Activated T-helper 17 cell treated with anti-CD3 and anti-CD28 coated beads, Interleukin-2, amount 50 U/mL, for 72 hours (primary cell): ENCODE measurements around the gene ARHGAP4. TPM values are rescaled to one million over a fixed set of nuclear protein-coding genes. Genes with fewer than 3 reads are reported as not detected.

Experiments
- ATAC-seq: fragments of 150-1000 bp; cut with Tn5 transposase; replicated peaks from 2 replicates; pipeline ENCODE4 v1.10.0; 2021; ENCODE audit warnings: mild to moderate bottlenecking, moderate library complexity
- H3K27ac Mint-ChIP-seq: one replicate; pipeline ENCODE4 v1.8.0; 2022; ENCODE audit warnings: mixed read lengths
- H3K27me3 Mint-ChIP-seq: one replicate; pipeline ENCODE4 v1.8.0; 2022; ENCODE audit warnings: mixed read lengths
- H3K36me3 Mint-ChIP-seq: one replicate; pipeline ENCODE4 v1.8.0; 2022; ENCODE audit warnings: low read depth, mild to moderate bottlenecking, mixed read lengths
- H3K4me1 Mint-ChIP-seq: one replicate; pipeline ENCODE4 v1.8.0; 2022; ENCODE audit warnings: mixed read lengths
- H3K4me3 Mint-ChIP-seq: one replicate; pipeline ENCODE4 v1.8.0; 2022; ENCODE audit warnings: mild to moderate bottlenecking, mixed read lengths
- H3K9me3 Mint-ChIP-seq: one replicate; pipeline ENCODE4 v1.8.0; 2022; ENCODE audit warnings: mixed read lengths
- total RNA-seq, 2 donors: library from RNA; stranded (reverse); gene quantifications; one replicate each; pipeline ENCODE4 v1.2.3, GENCODE V29; 2022

Gene ARHGAP4
- total RNA-seq, 2 donors from 2014 or later = 105 to 147 TPM

DNA sequence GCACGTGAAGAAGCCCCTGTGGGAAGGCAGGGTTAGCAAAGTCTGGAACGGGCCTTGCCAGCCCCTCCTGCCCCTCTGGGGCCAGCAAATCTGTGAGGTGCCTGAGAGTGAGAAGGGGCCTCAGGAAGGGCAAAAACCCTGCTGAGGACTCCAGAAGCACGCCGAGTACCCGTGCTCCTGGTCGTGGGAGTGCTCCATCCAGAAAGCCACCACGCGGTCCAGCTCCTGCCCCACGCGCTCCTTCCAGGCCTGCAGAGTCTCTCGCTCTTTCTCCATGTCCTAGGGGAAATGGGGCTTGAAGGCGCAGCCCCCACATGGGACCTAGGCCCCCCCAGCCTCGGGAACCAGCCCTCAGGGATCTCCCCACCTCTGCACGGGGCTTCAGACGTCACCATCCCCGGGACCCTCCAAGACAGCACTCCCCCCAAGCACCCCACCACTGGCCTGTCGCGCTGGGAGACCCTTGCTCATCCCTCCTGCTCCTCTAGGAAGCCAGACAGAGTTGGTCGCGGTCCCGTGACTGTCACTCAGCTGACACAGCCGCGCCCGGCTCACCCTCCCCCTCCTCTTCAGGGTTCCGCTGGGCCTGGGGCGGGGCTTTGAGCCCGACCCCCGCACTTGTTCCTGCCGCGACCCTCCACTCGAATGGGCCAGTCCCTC, 18.2 kb upstream of the ARHGAP4 start, which contains the start of gene RENBP:
RENBP (minus strand) TSS at position 504 of the 660 bp plus-strand sequence; CDS start at position 471, 33 bp downstream.
- Mint-ChIP-seq H3K4me1 (peaks cover 6% of the 10 kb centered on the region), H3K36me3 (peaks cover 20% of the 10 kb centered on the region), H3K9me3 (no peaks in the 10 kb centered on the region), H3K27ac (peak within 1 kb of the TSS; percentile 59), H3K4me3 (peak within 1 kb of the TSS; percentile 70), H3K27me3 (no peaks in the 10 kb centered on the region)
- ATAC-seq = peak; percentile 28

DNA sequence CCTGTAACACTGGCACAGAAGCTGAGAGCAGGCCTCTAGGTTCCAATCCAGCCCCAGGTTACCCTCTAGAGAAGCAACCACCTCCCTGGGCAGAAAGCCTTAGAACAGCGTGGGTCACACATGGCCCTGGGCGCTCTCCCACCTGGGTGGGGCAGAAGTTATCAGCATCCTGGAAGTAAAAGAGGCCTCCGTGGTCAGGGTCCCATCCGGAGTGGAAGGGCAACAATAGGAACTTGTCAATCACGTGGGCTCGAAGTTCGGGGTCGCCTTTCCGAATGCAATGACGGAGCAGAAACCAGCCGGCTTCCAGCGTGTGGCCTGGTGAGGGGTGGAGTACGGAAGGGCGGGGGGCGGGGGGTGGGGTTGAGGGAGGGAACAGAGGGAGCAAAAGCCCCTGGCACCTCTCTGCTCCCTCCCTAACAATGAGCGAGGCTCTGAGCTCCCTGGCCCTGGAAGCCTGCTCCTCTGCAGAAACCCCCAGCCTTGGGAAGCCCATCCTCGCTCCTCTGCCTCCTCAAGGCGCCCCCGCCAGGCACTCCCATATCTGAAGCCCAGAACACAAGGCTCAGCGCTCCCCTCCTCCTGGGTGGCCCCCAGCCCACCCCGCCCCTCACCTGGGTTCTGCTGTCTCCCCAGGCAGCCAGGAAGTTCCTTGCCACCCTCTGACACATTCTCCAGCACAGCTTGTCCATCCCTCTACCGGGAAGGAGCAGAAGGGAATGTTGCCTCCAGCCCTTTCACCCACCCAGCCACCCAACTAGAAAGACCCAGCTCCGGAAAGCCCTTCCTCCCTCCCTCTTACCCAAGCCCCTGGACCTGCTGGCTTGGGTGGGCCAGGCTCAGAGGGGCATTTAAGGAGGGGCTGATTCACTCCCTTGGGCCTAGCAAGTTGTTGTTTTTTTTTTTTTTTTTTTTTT, 15.5 kb upstream of the ARHGAP4 start:
- Mint-ChIP-seq H3K27me3 (no peaks in the 10 kb centered on the region), H3K27ac (no peak overlapping the region), H3K36me3 (no peaks in the 10 kb centered on the region), H3K9me3 (no peaks in the 10 kb centered on the region), H3K4me1 (no peaks in the 10 kb centered on the region), H3K4me3 (no peak overlapping the region)
- no peak for ATAC-seq

DNA sequence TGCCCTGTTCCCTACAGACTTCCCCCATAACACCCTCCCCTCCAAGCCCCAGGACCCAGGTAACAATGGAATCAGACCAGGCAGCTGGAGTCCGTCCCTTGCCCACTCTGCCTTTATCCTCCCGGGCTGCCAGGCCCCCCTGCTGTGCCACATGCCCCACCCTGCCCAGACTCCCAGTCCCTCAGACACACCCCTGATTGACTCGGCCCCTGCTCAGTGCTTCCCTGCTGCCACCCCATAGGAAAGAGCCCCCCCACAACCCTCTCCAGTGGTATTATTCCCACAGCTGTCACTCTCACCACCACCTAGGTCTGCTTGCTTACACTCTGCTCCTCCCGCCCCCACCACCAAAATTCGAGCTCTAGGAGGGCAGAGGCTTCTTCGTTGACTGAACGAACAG, 13.5 kb upstream of the ARHGAP4 start:
- Mint-ChIP-seq H3K9me3 (no peaks in the 10 kb centered on the region), H3K27me3 (no peaks in the 10 kb centered on the region), H3K36me3 (no peaks in the 10 kb centered on the region), H3K27ac (no peak overlapping the region), H3K4me1 (no peaks in the 10 kb centered on the region), H3K4me3 (no peak overlapping the region)
- no peak for ATAC-seq

DNA sequence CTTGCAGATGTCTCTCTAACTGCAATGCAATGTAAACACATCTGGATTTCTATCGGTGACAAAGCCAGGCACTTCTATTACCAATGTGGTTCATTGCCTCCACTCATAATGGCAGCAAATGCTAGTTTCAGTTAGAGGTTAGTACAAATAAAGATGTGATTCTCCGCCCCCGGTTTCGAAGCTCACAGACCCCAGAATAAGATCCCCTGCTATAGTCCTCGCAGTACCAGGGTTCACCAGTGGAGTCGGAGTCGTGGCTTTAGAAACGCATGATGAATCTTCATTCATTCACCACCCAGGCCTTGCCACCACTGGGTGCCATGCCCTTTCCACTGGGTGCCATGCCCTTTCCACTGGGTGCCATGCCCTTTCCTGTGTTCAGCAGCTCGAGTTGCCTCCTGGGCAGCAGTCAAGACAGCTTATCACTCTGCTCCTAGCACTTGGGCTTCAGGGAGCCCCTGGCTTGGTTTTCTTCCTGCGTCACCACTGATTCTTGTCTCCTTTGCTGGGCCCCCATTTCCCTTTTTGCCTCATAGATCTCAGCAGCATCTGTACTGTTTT, 12.2 kb upstream of the ARHGAP4 start:
- ATAC-seq = no peak
- Mint-ChIP-seq H3K4me3 (no peak overlapping the region), H3K4me1 (no peaks in the 10 kb centered on the region), H3K36me3 (peaks cover 9% of the 10 kb centered on the region), H3K27ac (no peak overlapping the region), H3K27me3 (no peaks in the 10 kb centered on the region), H3K9me3 (no peaks in the 10 kb centered on the region)

DNA sequence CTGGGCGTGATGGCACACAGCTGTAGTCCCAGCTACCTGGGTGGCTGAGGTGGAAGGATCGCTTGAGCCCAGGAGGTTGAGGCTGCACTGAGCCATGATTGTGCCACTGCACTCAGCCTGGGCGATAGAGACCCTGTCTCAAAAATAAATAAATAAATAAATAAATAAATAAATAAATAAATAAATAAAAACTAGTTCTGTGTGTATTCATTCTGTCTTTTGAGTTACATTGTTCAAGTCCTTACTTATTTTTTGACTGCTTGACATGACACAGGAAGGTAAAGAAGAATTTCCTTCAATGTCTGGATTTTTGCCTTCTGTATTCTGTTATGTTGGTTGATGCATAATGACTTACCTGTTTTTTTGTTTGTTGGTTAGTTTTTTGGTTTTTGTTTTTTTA, 11.0 kb upstream of the ARHGAP4 start:
- H3K36me3 Mint-ChIP-seq = peaks cover 21% of the 10 kb centered on the region
- no peak for ATAC-seq
- no peaks in the 10 kb centered on the region for H3K9me3 Mint-ChIP-seq
- peak overlapping the region; percentile 66 for H3K27ac Mint-ChIP-seq
- no peaks in the 10 kb centered on the region for H3K4me1 Mint-ChIP-seq
- H3K4me3 Mint-ChIP-seq = peak overlapping the region; percentile 43
- H3K27me3 Mint-ChIP-seq = no peaks in the 10 kb centered on the region

DNA sequence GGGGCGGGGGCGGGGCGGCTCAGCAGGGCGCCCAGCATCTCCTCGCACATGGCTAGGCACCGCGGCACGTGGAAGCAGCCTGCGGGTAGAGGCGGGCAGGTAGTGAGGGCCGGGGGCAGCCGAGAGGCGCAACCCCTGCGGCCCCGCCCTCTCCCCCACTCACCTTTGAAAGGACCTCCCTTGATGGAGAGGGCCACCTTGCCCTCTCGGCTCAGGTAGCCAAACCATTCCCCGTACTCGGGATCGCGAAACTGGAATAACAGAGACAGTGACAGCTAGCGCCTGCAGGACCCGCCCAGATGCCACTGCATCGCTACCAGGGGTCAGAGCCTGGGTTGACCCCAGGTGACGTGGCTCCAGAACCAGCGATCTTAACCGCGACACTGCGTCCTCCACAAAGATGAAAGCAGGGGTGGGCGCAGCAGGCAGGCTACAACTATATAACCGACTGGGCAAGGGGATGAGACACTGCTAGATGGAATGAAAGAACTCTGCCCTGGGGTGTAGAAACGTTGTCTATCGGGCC, 9.3 kb upstream of the ARHGAP4 start:
- ATAC-seq = peak; percentile 43
- H3K27ac Mint-ChIP-seq = no peak overlapping the region
- no peaks in the 10 kb centered on the region for H3K27me3 Mint-ChIP-seq
- H3K4me1 Mint-ChIP-seq = peaks cover 6% of the 10 kb centered on the region
- peak overlapping the region; percentile 52 for H3K4me3 Mint-ChIP-seq
- H3K36me3 Mint-ChIP-seq = peaks cover 37% of the 10 kb centered on the region
- no peaks in the 10 kb centered on the region for H3K9me3 Mint-ChIP-seq

DNA sequence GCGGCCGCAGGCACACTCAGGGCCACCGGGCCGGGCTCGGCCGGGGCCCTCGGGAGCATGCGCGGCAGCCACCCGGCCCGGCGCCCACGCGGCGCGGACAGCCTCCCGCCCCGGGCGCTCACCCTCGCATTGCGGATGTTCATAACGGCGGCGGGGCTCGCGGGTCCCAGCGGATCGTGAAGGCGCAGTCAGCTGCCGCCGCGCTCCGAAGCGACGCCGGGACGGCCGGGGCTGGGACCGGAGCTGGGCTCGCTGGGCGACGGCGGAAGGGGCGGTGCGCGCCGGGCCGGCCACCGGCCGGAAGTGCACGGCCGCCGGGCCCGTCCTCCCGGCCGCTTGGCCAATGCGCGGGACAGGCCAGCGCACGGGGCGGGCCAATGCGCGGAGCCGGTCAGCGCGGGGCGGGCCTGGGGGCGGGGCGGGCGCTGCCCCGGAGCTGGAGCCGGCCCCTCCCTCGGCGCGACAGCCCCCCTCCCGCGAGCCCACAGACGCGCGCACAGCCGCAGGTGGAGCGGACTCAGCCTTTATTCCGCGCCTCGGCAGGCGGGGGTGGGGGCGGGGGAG, 8.8 kb upstream of the ARHGAP4 start, which contains the start of gene NAA10:
NAA10 (minus strand) TSS at position 276 of the 564 bp plus-strand sequence; CDS start at position 143, 133 bp downstream.
- Mint-ChIP-seq H3K4me3 (peak within 1 kb of the TSS; percentile 79), H3K36me3 (peaks cover 37% of the 10 kb centered on the region), H3K9me3 (no peaks in the 10 kb centered on the region), H3K27ac (peak within 1 kb of the TSS; percentile 41), H3K4me1 (peaks cover 6% of the 10 kb centered on the region), H3K27me3 (no peaks in the 10 kb centered on the region)
- peak; percentile 98 for ATAC-seq

DNA sequence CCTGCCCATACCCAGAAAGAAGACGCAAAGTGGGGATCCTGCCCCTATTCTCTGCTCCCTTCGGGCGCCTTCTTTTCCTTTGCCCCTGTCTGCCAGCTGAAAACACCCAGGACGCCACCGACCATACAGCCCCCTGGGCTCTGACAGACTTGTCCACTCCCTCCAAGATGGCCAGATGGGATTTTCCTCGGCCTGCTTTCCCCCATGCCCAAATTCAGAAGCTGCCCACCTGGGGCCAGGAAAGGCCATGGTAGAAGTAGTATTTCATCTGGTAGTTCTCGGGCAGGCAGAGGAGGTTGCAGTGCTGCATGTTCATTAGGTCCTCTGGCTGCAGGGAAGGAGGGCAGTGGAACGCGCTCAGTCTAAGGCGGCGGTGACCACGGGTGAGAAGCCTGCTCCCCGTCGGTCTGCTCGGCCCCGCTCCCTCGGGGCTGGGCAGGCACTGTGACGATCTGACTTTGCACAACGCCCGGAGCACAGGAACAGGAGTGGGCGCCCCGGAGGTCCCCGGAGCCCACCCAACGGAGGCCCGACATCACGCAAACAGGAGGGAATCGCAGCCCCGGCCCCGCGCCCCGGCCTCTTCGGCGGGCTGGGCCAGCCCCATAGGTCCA, 8.2 kb upstream of the ARHGAP4 start:
- Mint-ChIP-seq H3K4me1 (peaks cover 6% of the 10 kb centered on the region), H3K27ac (peak overlapping the region; percentile 41), H3K9me3 (no peaks in the 10 kb centered on the region), H3K36me3 (peaks cover 38% of the 10 kb centered on the region), H3K27me3 (no peaks in the 10 kb centered on the region), H3K4me3 (peak overlapping the region; percentile 79)
- no peak for ATAC-seq

DNA sequence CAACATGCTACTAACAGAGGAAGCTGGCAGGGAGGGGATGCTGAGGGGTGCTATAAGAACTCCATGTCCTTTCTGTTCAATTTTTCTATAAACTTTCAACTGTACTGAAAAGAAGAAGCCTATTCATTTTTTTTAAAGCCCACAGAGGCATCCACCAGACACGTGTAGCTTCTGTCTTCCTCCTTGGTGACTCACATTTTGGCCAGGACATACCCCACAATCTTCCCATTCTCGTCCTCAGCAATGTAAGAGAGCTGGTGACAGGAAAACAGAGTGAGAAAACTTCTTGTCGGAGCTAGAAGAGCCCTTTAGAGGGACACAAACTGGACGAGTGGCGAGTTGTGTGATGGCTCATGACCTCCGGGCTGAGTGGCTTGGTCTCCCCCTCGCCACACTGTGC, 7.7 kb upstream of the ARHGAP4 start:
- Mint-ChIP-seq H3K27ac (peak overlapping the region; percentile 41), H3K9me3 (no peaks in the 10 kb centered on the region), H3K36me3 (peaks cover 43% of the 10 kb centered on the region), H3K4me3 (peak overlapping the region; percentile 79), H3K4me1 (peaks cover 6% of the 10 kb centered on the region), H3K27me3 (no peaks in the 10 kb centered on the region)
- ATAC-seq = no peak

DNA sequence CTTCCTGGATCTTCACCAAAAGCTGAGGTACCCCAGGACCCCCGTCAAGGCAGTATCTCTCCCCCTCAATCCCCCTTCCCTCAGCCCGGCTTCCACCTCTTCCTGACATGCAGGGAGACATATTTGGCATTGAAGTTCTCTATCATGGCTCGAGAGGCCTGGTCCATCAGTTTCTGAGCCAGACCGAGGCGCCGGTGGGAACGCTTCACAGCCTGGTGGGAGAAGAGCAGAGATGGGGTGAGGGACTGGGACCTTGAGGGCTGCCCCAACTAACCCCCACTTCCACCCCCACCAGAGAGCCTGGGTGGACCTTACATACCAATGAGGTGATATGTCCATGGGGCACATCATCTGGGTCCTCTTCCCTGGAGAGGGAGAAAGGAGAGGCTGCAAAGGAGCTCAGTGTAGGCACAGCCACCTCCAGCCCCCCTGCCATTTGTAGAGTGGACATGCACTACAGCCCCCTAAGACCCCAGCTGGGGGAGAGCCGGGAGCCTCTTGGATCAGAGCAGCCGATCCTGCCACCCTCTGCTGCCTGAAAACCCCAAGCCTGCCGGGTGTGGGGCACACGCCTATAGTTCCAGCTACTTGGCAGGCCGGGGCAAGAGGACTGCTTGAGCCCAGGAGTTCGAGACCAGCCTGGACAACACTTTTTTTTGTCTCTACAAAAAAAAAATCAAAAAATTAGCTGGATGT, 6.3 kb upstream of the ARHGAP4 start:
- no peaks in the 10 kb centered on the region for H3K27me3 Mint-ChIP-seq
- H3K27ac Mint-ChIP-seq = no peak overlapping the region

DNA sequence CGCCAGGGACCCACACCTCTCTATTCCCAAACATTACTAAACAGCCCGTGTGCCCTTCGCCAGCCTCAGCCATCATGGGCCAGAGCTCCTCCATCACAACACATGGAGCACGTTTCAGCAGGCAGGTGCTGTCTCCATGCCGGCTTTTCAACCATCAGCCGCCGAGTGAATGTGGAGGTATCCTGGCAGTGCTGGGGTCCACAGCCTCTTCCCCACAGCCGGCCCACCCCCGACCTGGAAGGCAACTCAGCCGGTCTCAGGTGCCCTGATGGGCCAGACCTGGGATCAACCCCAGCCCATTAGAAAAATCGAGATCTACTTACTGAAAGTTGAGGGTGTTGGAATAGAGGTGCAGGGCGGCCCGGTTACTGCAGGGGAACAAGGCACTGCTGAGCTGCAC, 5.7 kb upstream of the ARHGAP4 start:
- Mint-ChIP-seq H3K4me3 (peak overlapping the region; percentile 17), H3K9me3 (no peaks in the 10 kb centered on the region), H3K27ac (peak overlapping the region; percentile 83), H3K36me3 (peaks cover 49% of the 10 kb centered on the region), H3K27me3 (no peaks in the 10 kb centered on the region), H3K4me1 (peaks cover 6% of the 10 kb centered on the region)
- no peak for ATAC-seq

More for the DNA sequence above, 6.3 kb upstream of the ARHGAP4 start:
- Mint-ChIP-seq H3K4me1 (peaks cover 6% of the 10 kb centered on the region), H3K4me3 (no peak overlapping the region), H3K36me3 (peaks cover 49% of the 10 kb centered on the region), H3K9me3 (no peaks in the 10 kb centered on the region)
- no peak for ATAC-seq

DNA sequence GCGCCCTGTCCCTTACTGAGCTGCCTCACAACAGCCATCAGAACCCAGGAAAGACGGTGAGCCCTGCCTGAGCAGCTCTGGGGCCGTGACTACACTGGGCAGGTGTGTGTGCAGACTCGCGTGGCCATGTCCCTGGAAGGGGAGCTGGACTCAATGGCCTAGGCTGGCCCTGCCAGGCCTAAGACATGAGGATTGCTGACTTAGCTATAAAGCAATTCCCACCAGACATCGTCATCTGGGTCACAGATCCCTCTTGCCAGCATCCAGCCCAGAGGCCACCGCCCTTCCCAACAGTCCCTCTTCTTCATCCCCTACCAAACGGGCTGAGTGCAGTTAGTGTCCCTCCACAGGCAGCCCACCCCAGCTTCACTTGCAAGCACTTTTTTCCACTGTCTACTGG, 5.1 kb upstream of the ARHGAP4 start:
- Mint-ChIP-seq H3K4me3 (peak overlapping the region; percentile 17), H3K27ac (peak overlapping the region; percentile 83), H3K4me1 (peaks cover 6% of the 10 kb centered on the region), H3K27me3 (no peaks in the 10 kb centered on the region), H3K36me3 (peaks cover 49% of the 10 kb centered on the region), H3K9me3 (no peaks in the 10 kb centered on the region)
- no peak for ATAC-seq
